Measurements from ENCODE around the gene RHCG.
A peak's percentile ranks its signal among the peaks of the same experiment; 100 is the strongest.

Gene RHCG

DNA sequence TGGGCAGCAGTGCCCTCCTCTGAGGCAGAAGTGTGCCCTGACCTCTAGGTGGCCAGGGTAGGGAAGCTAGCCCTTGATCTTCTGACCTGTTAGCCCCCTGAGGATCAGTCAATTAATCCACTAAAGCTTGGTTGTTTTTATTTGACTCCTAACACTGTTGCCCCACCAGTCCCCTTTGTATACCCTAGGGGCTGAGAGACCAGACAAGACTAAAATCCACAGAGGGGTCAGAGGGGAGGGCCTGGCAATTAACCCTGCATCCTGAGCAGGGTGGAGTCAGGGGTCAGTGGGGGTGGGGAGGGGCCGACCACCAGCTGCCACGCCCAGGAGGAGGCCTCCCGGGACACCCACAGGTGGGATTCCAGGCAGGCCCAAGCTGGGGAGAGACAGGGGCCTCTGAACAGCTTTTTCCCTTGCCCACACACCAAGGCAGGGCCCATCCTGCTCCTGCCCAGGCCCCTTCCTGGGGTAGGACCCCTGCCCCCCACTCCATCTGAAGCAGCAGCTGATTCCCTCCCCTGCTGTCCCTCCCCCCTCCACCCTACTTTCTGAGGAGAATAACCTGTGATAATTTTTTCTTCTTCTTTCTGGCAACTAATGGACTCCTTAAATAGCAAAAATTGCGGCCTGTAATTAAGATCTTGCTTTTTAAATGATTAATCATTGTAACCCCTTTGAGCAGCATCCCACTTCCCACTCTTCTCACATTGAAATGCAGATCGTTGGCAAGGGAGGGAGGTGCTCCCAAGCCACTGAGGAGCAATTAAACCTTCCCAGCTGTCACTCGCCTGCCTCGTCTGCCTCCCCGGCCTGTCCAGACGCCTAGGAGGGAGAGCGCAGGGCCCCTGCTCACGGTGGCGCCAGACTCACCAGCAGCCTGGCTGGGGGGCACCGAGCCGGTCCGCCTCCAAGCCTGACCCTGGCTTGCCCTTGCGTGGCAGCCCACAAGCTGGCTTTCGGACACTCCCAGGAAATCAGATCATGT, 51.9 kb downstream of the RHCG start:
- no peak for DNase-seq (ENCODE audit: low read depth)

DNA sequence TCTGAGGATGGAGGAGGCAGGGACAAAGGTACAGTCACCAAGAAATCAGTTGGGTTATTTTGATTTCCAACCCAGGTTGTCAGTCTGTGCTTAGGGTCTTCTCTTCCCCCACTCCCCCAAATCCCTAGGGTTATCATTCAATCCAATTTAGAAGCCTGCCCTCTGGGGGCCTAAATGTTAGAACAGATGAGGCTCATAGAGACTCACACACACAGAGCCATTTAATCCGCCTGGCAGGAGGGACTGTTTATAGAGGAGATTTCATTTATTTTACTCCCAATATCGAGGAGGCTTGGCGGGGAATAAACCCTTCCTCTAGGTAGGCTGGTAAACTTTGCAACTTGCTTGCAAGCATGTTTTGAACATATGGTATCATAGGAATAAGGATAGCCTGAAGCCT, 52.8 kb downstream of the RHCG start:
- no peak for DNase-seq (ENCODE audit: low read depth)

DNA sequence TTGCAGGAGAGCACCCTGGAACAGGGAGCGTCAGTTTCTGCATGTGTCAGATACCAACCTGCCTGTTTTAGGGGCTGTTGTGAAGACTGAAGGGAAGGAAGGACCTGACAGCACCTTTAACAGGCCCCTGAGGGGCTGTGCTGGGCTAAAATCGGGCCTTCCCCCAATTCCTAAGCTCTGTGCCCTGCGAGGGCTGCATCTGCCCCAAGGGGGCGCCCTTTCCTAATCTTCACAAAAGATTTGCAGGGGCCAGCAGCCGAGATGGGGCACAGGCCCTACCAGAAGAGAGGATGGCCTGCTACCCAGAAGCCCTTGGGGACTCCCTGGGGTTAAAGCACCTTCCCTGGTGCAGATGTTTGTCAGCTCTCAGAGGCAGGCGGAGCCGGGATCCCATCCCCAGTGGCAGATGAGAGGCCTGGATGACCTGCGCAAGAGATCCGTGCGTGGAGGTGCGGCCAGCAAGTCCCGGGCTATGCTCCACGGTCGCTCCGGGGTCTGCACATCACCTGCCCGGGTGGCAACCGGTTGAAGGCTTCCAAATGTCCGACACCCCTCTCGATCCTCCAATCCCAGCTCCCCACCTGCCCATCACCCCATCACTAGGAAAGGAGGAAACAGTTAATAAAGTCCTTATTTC, 53.6 kb downstream of the RHCG start:
- DNase-seq (ENCODE audit: low read depth): no peak

DNA sequence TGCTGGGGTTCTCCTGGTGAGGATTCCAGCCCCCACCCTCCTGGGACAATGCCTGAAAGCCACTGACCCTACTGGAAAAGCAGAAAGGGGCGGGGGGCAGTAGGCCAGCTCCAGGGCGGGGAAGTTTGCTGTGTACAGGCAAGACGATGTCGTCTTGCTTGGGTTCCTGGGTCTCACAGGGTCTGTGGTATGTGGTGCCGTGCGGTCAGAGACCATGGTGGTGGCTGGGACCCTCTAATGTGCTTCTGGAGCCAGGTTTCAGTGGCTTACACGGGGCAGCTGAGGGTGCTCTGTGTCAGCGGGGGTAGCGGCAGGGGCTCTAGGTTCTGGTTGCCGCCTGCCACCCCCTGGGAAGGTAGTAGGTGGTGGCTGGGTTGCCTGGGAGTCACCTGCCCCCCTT, 54.2 kb downstream of the RHCG start:
- DNase-seq (ENCODE audit: low read depth): no peak

DNA sequence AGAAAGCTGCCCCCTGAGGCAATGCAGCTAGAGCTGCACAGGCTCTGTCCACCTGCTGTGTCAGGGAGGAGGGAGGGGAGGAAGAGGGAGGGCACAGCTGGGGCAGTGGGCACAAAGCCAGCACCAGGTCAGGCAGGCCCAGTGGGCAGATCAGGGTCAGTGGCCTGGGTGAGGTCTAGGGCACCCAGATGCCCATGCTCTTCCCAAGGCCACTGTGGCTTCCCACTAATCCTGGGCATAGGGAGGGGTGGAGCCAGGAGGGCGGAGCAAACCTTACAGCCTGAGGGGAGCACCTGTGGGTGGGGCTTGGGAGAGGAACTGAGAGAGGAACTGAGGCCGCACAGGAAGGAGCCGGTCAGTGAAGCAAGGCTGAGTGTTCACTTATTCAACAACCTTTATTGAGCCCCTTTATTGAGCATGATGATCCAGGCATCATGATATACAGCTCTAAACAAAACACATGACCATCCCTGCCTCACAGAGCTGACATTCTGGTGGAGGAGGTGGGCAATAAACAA, 55.0 kb downstream of the RHCG start:
- DNase-seq (ENCODE audit: low read depth): no peak

DNA sequence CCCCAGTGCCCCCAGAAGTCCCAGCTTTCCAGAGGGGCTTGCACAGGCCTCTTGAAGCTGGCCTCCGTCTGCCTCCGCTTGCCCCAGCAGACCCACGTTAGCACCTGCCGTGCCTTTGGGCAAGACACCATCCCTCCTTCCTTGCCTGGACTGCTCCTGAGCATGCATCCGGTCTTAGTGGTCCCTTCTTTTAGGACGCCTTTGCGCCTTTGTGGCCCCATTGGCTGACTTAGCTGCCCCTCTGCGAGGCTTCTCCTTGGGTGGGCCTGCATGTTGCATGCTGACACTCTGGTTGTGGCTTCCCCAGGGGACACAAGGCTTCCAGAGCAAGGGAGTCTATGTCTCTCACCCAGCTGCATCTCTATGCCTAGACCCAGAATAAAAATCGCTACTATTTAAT, 56.6 kb downstream of the RHCG start:
- no peak for DNase-seq (ENCODE audit: low read depth)

DNA sequence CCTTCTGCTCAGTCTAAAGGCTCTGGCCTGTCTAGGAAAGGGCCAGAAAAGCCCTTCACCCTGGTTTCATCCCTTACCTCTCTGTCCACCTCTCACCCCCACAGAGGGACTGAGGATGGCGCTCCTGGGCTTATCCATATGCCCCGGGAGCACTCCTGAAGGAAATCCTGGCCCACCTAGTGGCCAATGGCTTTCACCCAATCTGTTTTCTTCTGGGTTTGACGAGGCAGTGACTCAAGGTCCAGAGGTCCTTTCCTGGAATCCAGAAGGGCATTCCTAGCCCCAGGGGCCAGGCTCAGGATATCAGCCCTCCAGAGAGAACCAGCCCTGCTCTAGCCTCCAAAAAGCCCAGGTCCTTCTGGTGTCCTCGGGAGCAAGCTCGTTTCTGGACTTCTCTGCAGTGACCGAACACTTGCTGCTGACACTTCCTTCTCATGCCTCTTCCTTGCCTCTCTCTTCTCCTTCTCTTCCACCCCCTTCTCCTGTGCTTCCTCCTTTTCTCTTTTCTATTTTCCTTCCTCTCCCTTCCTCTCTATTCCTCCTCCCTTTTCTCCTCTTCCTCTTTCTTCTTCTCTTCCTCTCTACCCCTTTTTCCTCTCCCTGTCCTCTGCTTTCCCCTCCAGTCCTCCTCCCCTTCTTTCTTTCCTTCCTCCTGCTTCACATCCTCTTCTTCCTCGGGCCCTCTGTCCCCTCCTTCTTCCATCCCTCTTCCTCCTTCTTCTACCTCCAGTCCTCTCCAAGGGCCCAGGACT, 59.6 kb downstream of the RHCG start:
- DNase-seq (ENCODE audit: low read depth): no peak

DNA sequence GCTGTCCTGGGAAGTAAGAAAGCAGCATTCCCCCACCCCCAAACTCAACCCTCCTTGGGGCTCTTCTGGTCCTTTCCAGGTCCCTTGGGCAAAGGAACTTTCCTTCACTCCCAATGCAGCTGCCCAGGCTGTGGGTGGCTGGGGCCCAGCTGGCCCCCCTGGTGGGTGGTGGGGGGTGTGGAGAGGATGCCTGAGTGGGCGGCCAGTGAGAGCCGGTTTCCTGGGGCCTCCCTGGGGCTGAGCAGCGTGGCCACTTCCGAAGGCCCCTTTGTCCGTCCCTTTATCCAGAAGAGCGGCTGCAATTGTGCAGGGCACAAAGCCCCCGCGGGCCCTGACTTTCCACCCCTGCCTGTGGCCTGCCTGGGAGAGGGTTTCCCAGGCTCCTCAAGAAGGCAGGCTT, 61.0 kb downstream of the RHCG start:
- DNase-seq (ENCODE audit: low read depth): no peak

DNA sequence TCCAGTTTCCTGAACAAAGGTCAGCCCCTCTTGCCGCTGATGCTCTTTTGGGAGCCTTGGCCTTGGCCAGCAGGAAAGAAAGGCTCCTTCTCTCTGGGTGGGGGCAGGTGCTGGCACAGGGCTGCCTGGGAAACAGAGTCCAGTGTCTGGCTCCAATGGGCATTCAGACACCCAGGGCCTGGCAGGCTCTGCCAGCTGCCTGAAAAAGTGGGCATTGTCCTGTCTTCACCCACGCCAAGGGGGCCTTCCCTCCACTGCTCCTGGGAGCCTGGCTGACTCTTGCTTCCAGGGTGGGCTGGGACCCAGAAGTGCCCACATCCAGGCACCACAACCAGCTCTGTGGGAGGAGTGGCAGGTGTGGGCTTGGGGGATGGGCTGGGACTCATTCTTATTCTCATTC, 62.7 kb downstream of the RHCG start:
- DNase-seq (ENCODE audit: low read depth): no peak

DNA sequence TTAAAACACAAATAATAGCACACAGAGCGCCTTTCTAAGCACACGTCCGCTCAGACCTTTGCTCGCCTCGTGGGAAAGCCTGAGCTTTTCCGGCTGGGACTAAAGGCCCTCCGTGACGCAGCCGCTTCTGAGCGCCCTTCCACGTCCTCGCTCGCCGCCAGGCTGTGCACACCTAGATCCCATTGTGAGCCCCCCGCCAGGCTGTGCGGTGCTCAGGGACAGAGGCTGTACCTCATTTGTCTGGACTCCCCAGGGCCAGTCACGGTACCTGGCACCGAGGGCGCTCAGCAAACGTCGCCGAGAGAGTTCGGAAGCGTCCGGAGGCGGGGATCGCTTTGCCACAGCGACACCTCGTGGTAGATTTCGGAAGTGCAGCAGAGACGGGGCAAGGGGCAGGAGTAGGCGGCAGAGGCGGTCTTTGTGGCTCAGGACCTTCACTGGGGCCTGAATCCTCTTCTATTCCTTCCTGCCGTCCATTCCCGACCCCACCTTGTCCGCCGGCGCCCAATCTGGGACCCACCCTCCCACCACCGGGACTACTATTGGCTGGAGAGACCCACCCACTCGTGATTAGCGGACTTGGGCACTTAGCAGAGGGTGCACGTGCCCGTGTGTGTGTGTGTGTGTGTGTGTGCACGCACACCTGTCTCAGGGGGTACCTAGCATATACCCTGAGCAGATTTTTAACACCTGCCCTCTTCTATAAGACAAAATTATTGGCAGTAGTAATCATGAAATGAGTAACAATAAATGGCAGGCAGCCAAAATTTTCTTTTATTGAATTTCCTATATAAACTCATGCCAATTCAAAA, 65.6 kb downstream of the RHCG start:
- peak; percentile 29 for DNase-seq (ENCODE audit: low read depth)

DNA sequence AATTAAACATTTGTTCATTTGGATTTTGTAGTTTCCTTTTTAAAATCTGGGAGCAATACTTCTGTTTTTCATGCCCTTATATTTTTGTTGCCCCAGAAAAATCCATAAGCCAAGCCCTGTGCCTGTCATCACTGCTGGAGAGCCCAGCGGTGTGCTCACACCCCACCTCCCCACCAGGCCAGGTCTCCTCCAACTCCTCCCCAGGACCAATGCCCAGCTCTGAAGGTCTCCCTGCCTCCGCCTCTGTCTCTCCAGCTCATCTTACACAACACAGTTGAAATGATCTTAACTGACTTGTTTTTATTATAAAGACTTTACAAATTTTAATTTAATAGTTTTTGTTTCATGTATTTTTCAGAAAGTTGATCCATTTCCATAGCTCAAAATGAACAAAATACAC, 66.4 kb downstream of the RHCG start:
- no peak for DNase-seq (ENCODE audit: low read depth)

DNA sequence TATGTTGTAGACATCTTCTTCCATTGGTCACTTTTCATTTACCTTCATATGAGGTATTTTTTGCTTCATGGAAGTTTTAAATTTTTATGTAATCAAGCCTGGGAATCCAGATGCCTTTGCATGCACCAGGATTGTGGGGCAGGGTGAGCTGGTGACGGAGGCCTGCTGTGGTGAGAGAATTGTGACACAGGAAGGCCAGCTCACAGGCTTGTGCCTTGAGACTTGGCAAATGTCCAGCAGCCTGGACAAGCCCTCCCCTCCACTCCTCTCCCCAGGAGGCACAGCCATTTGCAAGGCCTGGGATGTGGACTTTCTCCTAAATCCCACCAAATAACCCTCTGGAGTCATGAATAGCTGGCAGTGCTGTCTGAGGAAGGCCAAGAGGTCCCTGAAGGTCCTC, 67.4 kb downstream of the RHCG start:
- DNase-seq (ENCODE audit: low read depth): no peak

DNA sequence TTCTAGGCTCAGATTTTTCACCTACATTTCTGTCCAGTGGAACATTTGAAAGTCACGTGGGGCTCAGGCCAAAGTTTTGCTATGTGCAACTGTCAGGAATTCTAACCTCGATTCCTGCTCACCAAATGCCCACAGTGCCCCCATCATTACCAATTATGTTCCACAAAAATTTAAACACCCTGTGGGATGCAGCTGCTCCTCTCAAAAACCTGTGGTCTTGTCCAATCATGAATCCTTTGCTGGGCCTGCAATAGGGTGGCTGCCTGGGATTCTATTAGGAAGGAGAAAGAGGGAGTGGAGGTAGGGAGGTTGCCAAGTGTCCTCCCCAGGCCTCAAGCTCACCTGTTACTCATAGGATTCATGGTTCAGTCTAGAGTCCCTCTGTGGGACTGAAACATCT, 68.1 kb downstream of the RHCG start:
- DNase-seq (ENCODE audit: low read depth): no peak

DNA sequence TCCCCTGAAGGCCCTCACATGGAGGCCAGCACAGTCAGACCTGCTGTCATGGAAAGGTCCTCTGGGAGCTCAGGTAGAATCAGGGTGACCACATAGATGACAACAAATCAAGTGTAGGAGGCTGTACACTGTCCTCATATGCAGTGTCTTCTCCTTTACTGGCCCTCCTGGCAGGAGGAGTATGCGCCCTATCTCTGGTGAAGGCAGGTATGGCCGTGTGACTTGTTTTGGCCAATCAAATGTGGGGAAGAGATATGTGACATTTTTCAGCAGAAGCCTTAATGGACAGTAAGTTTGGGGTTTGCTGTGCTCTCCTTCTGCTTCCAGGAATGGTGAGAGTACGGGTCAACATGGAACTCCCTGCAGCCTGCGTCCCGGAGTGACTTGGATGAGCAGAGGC, 69.9 kb downstream of the RHCG start:
- no peak for DNase-seq (ENCODE audit: low read depth)

DNA sequence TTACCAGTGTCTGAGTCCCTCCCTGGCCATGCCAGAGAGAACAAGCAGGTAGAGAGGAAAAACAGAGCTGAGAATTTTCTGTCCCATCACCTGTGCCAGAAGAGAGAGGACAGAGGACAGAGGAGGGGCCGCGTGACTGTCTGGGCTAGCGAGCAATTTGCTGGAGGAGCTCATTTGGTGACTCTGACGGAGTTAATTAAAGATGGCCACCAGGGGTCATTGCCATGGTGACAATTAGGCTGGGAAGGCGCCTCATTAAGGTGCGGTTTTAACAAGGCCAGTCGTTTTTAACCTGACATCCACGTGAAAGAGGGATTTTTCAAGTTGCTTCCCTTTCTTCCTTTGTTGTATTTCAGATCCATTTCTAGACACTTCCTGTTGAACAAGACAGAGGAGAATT, 72.4 kb downstream of the RHCG start:
- no peak for DNase-seq (ENCODE audit: low read depth)

Data from stromal cell of bone marrow (primary cell).